GM12878 (cell line): ENCODE data around the gene CFAP57. TPM values are rescaled to one million over a fixed set of nuclear protein-coding genes. Genes with fewer than 3 reads are reported as not detected.

Source experiments
- ATF7 ChIP-seq: fragments of 450-650 bp; IDR thresholded peaks from 2 replicates; pipeline ENCODE4 v1.6.1; 2016; ENCODE audit warnings: low read depth, mild to moderate bottlenecking
- BCLAF1 ChIP-seq: fragments of 450-650 bp; IDR thresholded peaks from 2 replicates; pipeline ENCODE4 v1.6.1; 2017; ENCODE audit warnings: antibody characterized with exemption, mild to moderate bottlenecking, moderate library complexity
- ESRRA ChIP-seq: IDR thresholded peaks from 2 replicates; pipeline ENCODE4 v1.6.1; 2012; ENCODE audit warnings: mild to moderate bottlenecking, low read length, improper control_type of control experiment
- IRF4 ChIP-seq: IDR thresholded peaks from 2 replicates; pipeline ENCODE4 v1.6.1; 2011; ENCODE audit warnings: low read depth, low read length
- KDM1A ChIP-seq: fragments of 200-600 bp; sonication (generic); IDR thresholded peaks from 2 replicates; pipeline ENCODE4 v1.6.1; 2016; ENCODE audit warnings: borderline replicate concordance
- MTA3 ChIP-seq: IDR thresholded peaks from 2 replicates; pipeline ENCODE4 v1.6.1; 2012; ENCODE audit warnings: low read length, inconsistent platforms, borderline replicate concordance
- PAX5 ChIP-seq: IDR thresholded peaks from 2 replicates; pipeline ENCODE4 v1.6.1; 2011; ENCODE audit warnings: low read depth, low read length, borderline replicate concordance
- PBX3 ChIP-seq: IDR thresholded peaks from 2 replicates; pipeline ENCODE4 v1.6.1; 2011; ENCODE audit warnings: mild to moderate bottlenecking, low read depth, low read length, moderate library complexity; ENCODE audit not compliant: insufficient replicate concordance
- PKNOX1 ChIP-seq: fragments of 450-650 bp; IDR thresholded peaks from 2 replicates; pipeline ENCODE4 v1.6.1; 2016; ENCODE audit warnings: mild to moderate bottlenecking
- POU2F2 ChIP-seq: IDR thresholded peaks from 3 replicates; pipeline ENCODE4 v1.6.1; 2011; ENCODE audit warnings: low read depth, mild to moderate bottlenecking, low read length, borderline replicate concordance
- PRDM15 ChIP-seq: fragments of 450-650 bp; formaldehyde crosslinking; IDR thresholded peaks from 2 replicates; pipeline ENCODE4 v1.4.0; 2020; ENCODE audit warnings: mild to moderate bottlenecking, moderate library complexity
- RELA ChIP-seq: fragments of 450-650 bp; IDR thresholded peaks from 2 replicates; pipeline ENCODE4 v1.8.0; 2014; ENCODE audit warnings: borderline replicate concordance; ENCODE audit not compliant: partially characterized antibody
- SIX5 ChIP-seq: IDR thresholded peaks from 2 replicates; pipeline ENCODE4 v1.6.1; 2011; ENCODE audit warnings: mild to moderate bottlenecking, low read depth, low read length, moderate library complexity; ENCODE audit not compliant: severe bottlenecking
- TAF1 ChIP-seq: IDR thresholded peaks from 2 replicates; pipeline ENCODE4 v1.6.1; 2011; ENCODE audit warnings: mild to moderate bottlenecking, low read depth, low read length, borderline replicate concordance
- USF2 ChIP-seq: IDR thresholded peaks from 2 replicates; pipeline ENCODE4 v1.6.1; 2011; ENCODE audit warnings: low read depth, low read length, improper control_type of control experiment, borderline replicate concordance
- ZBTB4 ChIP-seq: fragments of 450-650 bp; formaldehyde crosslinking; IDR thresholded peaks from 2 replicates; pipeline ENCODE4 v1.4.0; 2022; ENCODE audit warnings: mild to moderate bottlenecking, moderate library complexity
- polyA plus RNA-seq, 11 experiments: library from polyadenylated mRNA; depleted of rRNA in 4 of 11; unstranded in 6 of 11; stranded (reverse) in 5 of 11; fragments of >200 nt; fragmentation: Nextera tagmentation in 4 of 11; fragmentation: Illumina TruSeq in 1 of 11; extraction: Ambion mirVana in 4 of 11; extraction: Trizol in 1 of 11; gene quantifications; 1 replicate in 1 of 11; 2 replicates in 10 of 11; pipeline versions ENCODE4 v1.2.1 to v1.2.3, GENCODE V29; 2011 to 2016; ENCODE audit warnings: inconsistent platforms in 2 of 11, missing spikeins in 2 of 11, low read depth in 1 of 11
- total RNA-seq, 4 experiments: library from RNA; depleted of rRNA in 3 of 4; stranded (reverse); fragments of >200 nt in 3 of 4; fragmentation: Illumina TruSeq in 1 of 4; extraction: Trizol in 1 of 4; gene quantifications; 2 replicates each; pipeline versions ENCODE4 v1.2.1 to v1.2.3, GENCODE V29; 2013 to 2021

CFAP57 gene
- total and polyA plus RNA-seq, 10 of the 15 experiments (the other 5 are each of a cell fraction or from before 2014, with no cell fraction given): 0.45 to 4.8 (median 1.3) TPM

GRCh38 chr1:43199093-43199726 is 27.1 kb downstream of the CFAP57 start (continued):
- TF ChIP-seq PRDM15 (CRISPR knock-in tag): no peak
- peak; percentile 76 for TF ChIP-seq PAX5
- peak; percentile 52; the same call in 1 of the 2 replicates for TF ChIP-seq TAF1
- no peak for TF ChIP-seq USF2
- TF ChIP-seq BCLAF1: no peak
- peak; percentile 89 for TF ChIP-seq PKNOX1
- no peak for TF ChIP-seq ZBTB4
- peak; percentile 55; the same call in 1 of the 2 replicates for TF ChIP-seq MTA3
- peak; percentile 80 for TF ChIP-seq IRF4
- peak; percentile 72; the same call in 1 of the 3 replicates for TF ChIP-seq POU2F2
- TF ChIP-seq PBX3: peak; percentile 70
- no peak for TF ChIP-seq SIX5
- TF ChIP-seq RELA: no peak
- TF ChIP-seq ATF7: peak; percentile 85
- TF ChIP-seq KDM1A: no peak
- no peak for TF ChIP-seq ESRRA
